KBM-7 (cell line): ENCODE measurements around the gene RAB18.
"Not testable (repeated sequence)": the region's sequence is repeated elsewhere in the genome, so short reads cannot be mapped to it uniquely, and the experiment has no call there.

ENCODE experiments used
- DNase-seq: peaks from one replicate; pipeline ENCODE4 v3.0.0-alpha.2; 2015
- in situ Hi-C: fragments of 300-500 bp; cut with MboI; formaldehyde crosslinking; loops from 2 replicates; pipeline ENCODE4 v1.14.3; 2020; ENCODE audit warnings: low sequenced_read_pairs, low pct_unique_long_range_greater_than_20kb, mixed read lengths

The RAB18 gene

GRCh38 chr10:27537787-27538186 lies 33.7 kb downstream of the RAB18 start:
- no peak for DNase-seq
- in situ Hi-C loops, result no loop called here

GRCh38 chr10:27540672-27541071 lies 36.6 kb downstream of the RAB18 start:
- in situ Hi-C loops, result no loop called here

DNA sequence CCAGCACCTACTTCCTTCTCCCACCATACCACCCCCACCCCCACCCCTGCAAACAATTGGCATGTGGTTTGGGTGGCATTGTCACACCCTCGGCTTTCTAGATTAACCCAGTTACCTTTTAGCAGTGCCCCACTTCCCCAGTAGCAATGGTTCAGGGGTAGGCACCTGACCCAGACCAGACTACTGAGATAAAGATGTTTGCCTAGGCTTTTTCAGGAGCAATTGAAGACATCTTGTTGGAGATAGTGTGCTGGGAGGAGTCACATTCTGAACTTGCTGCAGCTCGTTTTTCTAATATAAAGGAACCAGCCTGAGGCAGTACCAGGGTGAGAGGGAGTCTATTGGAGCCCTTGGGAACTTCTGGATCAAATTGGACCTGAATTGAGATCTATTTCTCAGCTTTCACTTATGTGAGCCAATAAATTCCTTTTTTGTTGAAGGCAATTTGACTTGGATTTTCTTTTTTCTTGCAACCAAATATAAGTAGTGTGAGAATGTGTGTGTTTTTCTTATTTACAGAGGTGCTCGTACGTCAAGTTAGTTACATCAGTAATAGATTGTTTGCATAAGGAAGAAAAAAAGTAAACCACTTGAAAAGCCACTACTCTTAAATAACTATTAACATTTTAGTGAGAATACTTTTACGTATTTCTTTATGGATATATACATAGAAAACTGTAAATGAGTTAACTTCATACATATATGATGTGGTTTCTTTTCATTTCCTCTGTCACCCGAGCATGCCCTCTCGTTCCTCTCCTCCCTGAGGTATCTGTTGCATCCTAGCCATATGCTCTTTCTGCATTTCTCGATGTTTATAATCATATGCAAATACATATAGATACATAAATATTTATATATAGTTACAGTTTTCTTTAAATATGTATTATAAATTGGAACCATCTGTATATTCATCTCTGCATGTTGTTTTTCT lies 38.0 kb downstream of the RAB18 start:
- in situ Hi-C loops, result no loop called here

More at GRCh38 chr10:27540672-27541071, 36.6 kb downstream of the RAB18 start:
- no peak for DNase-seq

GRCh38 chr10:27542812-27543211 lies 38.7 kb downstream of the RAB18 start:
- in situ Hi-C loops, result no loop called here
- DNase-seq, result no peak

More for the DNA sequence above, 38.0 kb downstream of the RAB18 start:
- no peak for DNase-seq

DNA sequence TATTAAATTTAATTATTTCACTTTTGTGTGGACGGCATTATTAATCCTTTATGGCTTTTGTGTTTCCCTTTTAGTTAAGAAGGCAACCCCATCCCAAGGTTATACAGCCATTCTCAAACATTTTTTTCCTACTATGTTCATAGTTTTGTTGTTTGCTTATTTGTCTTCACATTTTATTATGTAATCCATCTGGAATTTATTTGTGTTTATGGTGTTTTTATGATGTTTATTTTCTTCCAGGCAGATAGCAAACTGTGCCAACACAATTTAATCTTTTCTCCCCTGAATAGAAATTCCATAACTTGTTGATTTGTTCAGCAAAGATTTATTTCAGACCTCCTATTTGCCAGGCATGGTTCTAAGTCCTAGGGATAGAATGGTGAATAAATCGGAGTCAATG lies 42.9 kb downstream of the RAB18 start:
- in situ Hi-C loops, result no loop called here
- DNase-seq, result no peak

GRCh38 chr10:27547482-27547881 lies 43.4 kb downstream of the RAB18 start:
- DNase-seq, result no peak
- in situ Hi-C loops, result no loop called here

DNA sequence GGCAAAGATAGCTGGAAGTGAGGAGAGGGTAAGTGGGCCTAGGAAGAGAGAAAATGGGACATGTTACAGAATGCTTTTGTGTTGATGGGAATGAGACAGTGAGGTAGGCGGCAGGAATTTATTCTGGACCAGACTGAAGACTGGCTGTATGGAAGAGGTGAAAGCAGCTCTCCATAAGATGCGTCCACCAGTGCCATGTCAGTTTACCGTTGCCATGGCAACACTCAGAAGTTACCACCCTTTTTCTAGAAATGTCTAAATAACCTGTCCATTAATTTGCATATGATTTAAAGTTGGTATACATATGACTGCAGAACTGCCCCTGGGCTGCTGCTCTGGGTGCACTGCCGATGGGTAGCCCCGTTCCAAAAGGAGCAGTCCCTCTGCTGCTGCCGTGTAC lies 46.7 kb downstream of the RAB18 start:
- in situ Hi-C loops, result no loop called here
- DNase-seq, result no peak

DNA sequence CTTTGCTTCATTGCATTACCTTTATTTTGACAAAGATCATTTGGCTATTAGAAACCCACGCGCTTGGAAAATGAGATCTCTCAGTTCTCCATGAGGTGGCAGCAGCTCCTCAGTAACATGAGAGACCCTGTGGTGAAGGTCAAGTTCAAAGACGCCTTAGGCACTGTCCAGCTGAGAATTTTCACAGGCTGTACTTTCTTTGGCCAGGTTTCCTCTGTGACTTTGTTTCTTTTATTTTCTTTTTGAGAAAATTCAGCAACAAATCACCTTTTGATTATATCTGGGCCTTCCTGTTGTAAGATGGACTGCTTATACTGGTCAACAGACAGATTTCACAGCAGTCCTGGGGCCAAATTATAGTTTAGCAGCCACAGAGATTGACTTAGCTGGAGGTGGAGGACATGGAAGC lies 54.5 kb downstream of the RAB18 start:
- in situ Hi-C loops, result no loop called here
- peak; percentile 48 for DNase-seq

GRCh38 chr10:27561334-27561733 lies 57.2 kb downstream of the RAB18 start:
- no peak for DNase-seq
- in situ Hi-C loops, result no loop called here

DNA sequence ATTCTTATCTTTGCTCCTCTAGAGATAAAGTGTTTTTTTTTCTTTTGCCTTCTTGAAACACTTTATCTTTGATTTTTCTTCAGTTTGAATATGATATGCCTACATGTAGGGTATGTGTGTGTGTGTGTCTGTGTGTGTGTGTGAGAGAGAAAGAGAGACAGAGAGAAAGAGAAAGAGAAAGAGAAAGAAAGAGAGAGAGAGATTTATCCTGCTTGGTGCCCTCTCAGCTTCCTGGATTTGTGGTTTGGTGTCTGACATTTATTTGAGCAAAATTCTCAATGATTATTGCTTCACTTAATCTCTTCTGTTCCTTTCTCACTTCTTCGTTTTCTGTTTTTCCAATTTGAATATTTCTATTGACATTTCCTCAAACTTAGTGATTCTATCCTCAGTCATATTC lies 60.3 kb downstream of the RAB18 start:
- in situ Hi-C loops, result no loop called here
- no peak for DNase-seq

- DNase-seq, result no peak
- in situ Hi-C loops, result no loop called here
Measured at GRCh38 chr10:27564880-27565279, 60.8 kb downstream of the RAB18 start.

GRCh38 chr10:27568196-27569175 lies 64.4 kb downstream of the RAB18 start:
- in situ Hi-C loops, result no loop called here
- no peak for DNase-seq

DNA sequence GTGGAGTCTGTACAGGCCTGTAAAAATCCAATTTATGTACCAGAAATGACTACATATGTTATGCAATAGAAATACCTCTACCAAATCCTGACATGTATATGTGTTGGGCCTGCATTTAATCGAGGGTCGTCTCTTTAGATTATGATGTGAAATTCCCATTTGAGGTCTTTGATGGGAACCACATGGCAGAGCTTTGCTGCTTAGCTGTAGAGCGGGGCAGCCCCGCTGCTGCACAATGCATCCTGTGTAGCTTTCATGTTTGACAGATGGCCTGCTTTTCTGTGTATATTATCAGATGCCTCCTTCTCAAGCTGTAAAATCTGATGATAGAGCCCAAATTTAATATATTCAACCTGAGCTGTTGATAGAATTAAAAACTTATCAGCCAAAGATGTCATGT lies 65.8 kb downstream of the RAB18 start:
- DNase-seq, result no peak
- in situ Hi-C loops, result no loop called here

GRCh38 chr10:27577038-27577437 lies 72.9 kb downstream of the RAB18 start:
- in situ Hi-C loops, DNase-seq: not testable (repeated sequence)

GRCh38 chr10:27578316-27578715 lies 74.2 kb downstream of the RAB18 start:
- in situ Hi-C loops, result no loop called here
- no peak for DNase-seq

GRCh38 chr10:27581225-27581624 lies 77.1 kb downstream of the RAB18 start:
- DNase-seq, result no peak
- in situ Hi-C loops, result no loop called here

GRCh38 chr10:27584302-27584701 lies 80.2 kb downstream of the RAB18 start:
- DNase-seq, result no peak
- in situ Hi-C loops, result no loop called here
